ENCODE results near the gene RFX5. TPM values are rescaled to one million over a fixed set of nuclear protein-coding genes. Genes with fewer than 3 reads are reported as not detected.

The RFX5 gene
- total RNA-seq, 1 experiment from 2014 or later: 52.7 TPM

DNA sequence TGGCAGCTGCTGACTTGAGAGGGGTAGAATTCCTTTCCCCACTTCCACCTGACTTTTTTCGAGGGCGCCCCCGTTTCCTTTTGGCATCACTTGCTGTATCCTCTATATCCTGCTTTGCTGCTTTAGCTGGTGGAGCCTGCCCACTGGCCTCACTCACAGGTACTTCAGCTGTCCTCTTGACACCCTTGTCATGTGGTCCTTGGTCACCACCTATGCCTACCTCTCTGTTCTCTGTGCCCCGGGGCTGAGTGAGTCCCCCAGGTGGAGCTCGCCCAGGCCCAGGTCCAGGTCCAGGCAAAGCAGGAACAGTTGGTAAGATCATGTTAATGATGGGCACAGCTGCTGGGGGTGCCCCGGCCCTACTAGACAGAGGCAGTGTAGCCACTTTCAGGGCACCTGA, 4.5 kb downstream of the RFX5 start:
- Histone ChIP-seq H3K4me3 (replicated peaks in 1 of 2; ENCODE audit: low read depth in 1 of 2, low read length in 2 of 2) (no peak overlapping the region), H4K20me1 (ENCODE audit: insufficient read depth) (no peaks in the 10 kb centered on the region), H3K79me2 (ENCODE audit: insufficient read depth, low read length) (no peaks in the 10 kb centered on the region), H3K9me3 (ENCODE audit: control insufficient read depth in 1 of 2, insufficient read depth in 1 of 2, low read depth in 1 of 2, low read length in 2 of 2) (no peaks in the 10 kb centered on the region), H3K4me2 (ENCODE audit: low read length) (no peak overlapping the region), H3K9me2 (ENCODE audit: insufficient read depth) (no peaks in the 10 kb centered on the region), H3K27me3 (ENCODE audit: insufficient read depth, low read length) (no peaks in the 10 kb centered on the region), H2AFZ (ENCODE audit: low read depth, low read length, poor library complexity, severe bottlenecking) (no peak overlapping the region), H3K36me3 (ENCODE audit: control insufficient read depth in 1 of 2, insufficient read depth in 2 of 2, low read length in 2 of 2) (peaks cover 10 to 16% of the 10 kb centered on the region in 2 experiments; a peak in 1 of 4 replicates), H3K27ac (ENCODE audit: low read depth, low read length) (no peak overlapping the region), H3K4me1 (ENCODE audit: control insufficient read depth in 1 of 2, insufficient read depth in 2 of 2, low read length in 2 of 2) (peaks cover 1 to 33% of the 10 kb centered on the region in 2 experiments), H3K9ac (ENCODE audit: low read length) (no peak overlapping the region)
- DNase-seq (ENCODE audit: low read depth, low spot score) (no peak), ATAC-seq (no peak)
- BruUV-seq (replicated peaks): no TSS peak
- TF ChIP-seq EZH2phosphoT487 (IDR thresholded peaks at IDR 0.05; ENCODE audit: borderline replicate concordance) (no peak), ZFX (IDR thresholded peaks at IDR 0.05) (no peak), SRF (IDR thresholded peaks at IDR 0.05; ENCODE audit: low read depth) (no peak), POLR2AphosphoS5 (IDR thresholded peaks at IDR 0.05; ENCODE audit: low read depth, low read length) (no peak), TCF7L2 (IDR thresholded peaks at IDR 0.05; ENCODE audit: borderline replicate concordance, extremely low read depth, insufficient read depth, insufficient read length) (no peak), CEBPB (IDR thresholded peaks at IDR 0.05; ENCODE audit: low read depth) (no peak), ZBTB33 (IDR thresholded peaks at IDR 0.05; ENCODE audit: extremely low read depth, insufficient replicate concordance, low read length) (no peak), CTCF (IDR thresholded peaks at IDR 0.05 in 2 of 3, conservative IDR thresholded peaks at IDR 0.05 in 1 of 3; ENCODE audit: borderline replicate concordance in 1 of 3, insufficient read depth in 1 of 3, low read depth in 2 of 3, low read length in 2 of 3) (no peak), SP1 (IDR thresholded peaks at IDR 0.05; ENCODE audit: low read depth) (no peak), YY1 (IDR thresholded peaks at IDR 0.05; ENCODE audit: extremely low read depth, insufficient replicate concordance, low read depth, low read length) (no peak), CBX3 (IDR thresholded peaks at IDR 0.05; ENCODE audit: low read depth) (no peak), SIN3A (IDR thresholded peaks at IDR 0.05; ENCODE audit: low read depth) (no peak)
- TF ChIP-seq, protein P1, sequence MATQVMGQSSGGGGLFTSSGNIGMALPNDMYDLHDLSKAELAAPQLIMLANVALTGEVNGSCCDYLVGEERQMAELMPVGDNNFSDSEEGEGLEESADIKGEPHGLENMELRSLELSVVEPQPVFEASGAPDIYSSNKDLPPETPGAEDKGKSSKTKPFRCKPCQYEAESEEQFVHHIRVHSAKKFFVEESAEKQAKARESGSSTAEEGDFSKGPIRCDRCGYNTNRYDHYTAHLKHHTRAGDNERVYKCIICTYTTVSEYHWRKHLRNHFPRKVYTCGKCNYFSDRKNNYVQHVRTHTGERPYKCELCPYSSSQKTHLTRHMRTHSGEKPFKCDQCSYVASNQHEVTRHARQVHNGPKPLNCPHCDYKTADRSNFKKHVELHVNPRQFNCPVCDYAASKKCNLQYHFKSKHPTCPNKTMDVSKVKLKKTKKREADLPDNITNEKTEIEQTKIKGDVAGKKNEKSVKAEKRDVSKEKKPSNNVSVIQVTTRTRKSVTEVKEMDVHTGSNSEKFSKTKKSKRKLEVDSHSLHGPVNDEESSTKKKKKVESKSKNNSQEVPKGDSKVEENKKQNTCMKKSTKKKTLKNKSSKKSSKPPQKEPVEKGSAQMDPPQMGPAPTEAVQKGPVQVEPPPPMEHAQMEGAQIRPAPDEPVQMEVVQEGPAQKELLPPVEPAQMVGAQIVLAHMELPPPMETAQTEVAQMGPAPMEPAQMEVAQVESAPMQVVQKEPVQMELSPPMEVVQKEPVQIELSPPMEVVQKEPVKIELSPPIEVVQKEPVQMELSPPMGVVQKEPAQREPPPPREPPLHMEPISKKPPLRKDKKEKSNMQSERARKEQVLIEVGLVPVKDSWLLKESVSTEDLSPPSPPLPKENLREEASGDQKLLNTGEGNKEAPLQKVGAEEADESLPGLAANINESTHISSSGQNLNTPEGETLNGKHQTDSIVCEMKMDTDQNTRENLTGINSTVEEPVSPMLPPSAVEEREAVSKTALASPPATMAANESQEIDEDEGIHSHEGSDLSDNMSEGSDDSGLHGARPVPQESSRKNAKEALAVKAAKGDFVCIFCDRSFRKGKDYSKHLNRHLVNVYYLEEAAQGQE (IDR thresholded peaks at IDR 0.05; ENCODE audit: low read depth): no peak
- TF ChIP-seq, protein P2, sequence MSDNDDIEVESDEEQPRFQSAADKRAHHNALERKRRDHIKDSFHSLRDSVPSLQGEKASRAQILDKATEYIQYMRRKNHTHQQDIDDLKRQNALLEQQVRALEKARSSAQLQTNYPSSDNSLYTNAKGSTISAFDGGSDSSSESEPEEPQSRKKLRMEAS (IDR thresholded peaks at IDR 0.05): no peak
- ChIA-PET CTCF (interaction anchor here (5.4 kb wide), 1 partner anchor 41 kb away, joined by 131 read pairs; no protein-coding TSS in a partner anchor), RAD21 (ENCODE audit: low non-redundant PET in 1 of 2, low total read pairs in 2 of 2, uncharacterized antibody in 2 of 2, unreplicated experiment in 2 of 2) (no interaction called here), POLR2A (no interaction called here)
- intact Hi-C loops (cut with micrococcal nuclease): no loop called here

Measured in HCT116 (cell line).